Measurements from ENCODE around the gene HEATR5B. TPM values are rescaled to one million over a fixed set of nuclear protein-coding genes. Genes with fewer than 3 reads are reported as not detected.

The HEATR5B gene
- total RNA-seq, 2 donors from 2014 or later, result 21.5 to 22.7 TPM

DNA sequence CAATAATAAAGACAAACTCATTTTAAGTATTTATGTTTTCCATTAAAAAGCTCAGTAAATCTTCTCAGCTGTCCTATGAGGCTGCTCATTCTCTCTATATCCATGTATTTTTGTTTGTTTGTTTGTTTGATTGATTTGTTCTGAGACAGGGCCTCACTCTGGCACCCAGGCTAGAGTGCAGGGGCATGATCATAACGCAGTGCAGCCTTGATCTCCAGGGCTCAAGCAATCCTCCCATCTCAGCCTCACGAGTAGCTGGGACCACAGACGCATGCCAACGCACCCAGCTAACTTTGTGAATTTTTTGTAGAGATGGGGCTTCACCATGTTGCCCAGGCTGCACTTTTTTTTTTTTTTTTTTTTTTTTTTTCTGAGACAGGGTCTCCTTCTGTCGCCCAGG is 123.4 kb downstream of the HEATR5B start:
- Mint-ChIP-seq H3K9me3 (no peaks in the 10 kb centered on the region), H3K4me3 (no peak overlapping the region), H3K4me1 (peaks cover 63% of the 10 kb centered on the region), H3K27me3 (ENCODE audit: insufficient read depth) (no peaks in the 10 kb centered on the region), H3K27ac (peak overlapping the region; percentile 36), H3K36me3 (ENCODE audit: low read depth) (peaks cover 8% of the 10 kb centered on the region)
- Histone ChIP-seq H3K36me3 (ENCODE audit: control insufficient read depth, insufficient read depth, low read length) (peaks cover 4% of the 10 kb centered on the region), H3K9ac (ENCODE audit: extremely low read depth, low read length, poor library complexity, severe bottlenecking) (no peak overlapping the region), H3K9me3 (ENCODE audit: control insufficient read depth, low read length) (no peaks in the 10 kb centered on the region), H3K27ac (ENCODE audit: low read depth, low read length) (no peak overlapping the region), H3K4me1 (ENCODE audit: control insufficient read depth, insufficient read depth, low read length) (peaks cover 5% of the 10 kb centered on the region), H3K27me3 (ENCODE audit: control insufficient read depth, insufficient read depth, low read length, poor library complexity, severe bottlenecking) (no peaks in the 10 kb centered on the region), H3K4me3 (ENCODE audit: low read length) (no peak overlapping the region)
- DNase-seq, result no peak
- 87 to 94% methylated on average over 3 to 5 of the region's 5 CpGs for WGBS, 2 experiments (ENCODE audit: insufficient coverage in 1 of 2, insufficient read length in 1 of 2)
- no peak for TF ChIP-seq CTCF (conservative IDR thresholded peaks at IDR 0.05)

- Histone ChIP-seq H3K4me3 (ENCODE audit: low read length) (no peak overlapping the region), H3K4me1 (ENCODE audit: control insufficient read depth, insufficient read depth, low read length) (peaks cover 5% of the 10 kb centered on the region), H3K9me3 (ENCODE audit: control insufficient read depth, low read length) (no peaks in the 10 kb centered on the region), H3K27ac (ENCODE audit: low read depth, low read length) (no peak overlapping the region), H3K9ac (ENCODE audit: extremely low read depth, low read length, poor library complexity, severe bottlenecking) (no peak overlapping the region), H3K27me3 (ENCODE audit: control insufficient read depth, insufficient read depth, low read length, poor library complexity, severe bottlenecking) (no peaks in the 10 kb centered on the region), H3K36me3 (ENCODE audit: control insufficient read depth, insufficient read depth, low read length) (peaks cover 4% of the 10 kb centered on the region)
- peaks cover 8% of the 10 kb centered on the region for H3K36me3 Mint-ChIP-seq (ENCODE audit: low read depth)
- 89 to 90% methylated on average over 1 to 2 of the region's 2 CpGs for WGBS, 2 experiments (ENCODE audit: insufficient coverage in 1 of 2, insufficient read length in 1 of 2)
- no peak for DNase-seq
- no peak overlapping the region for H3K4me3 Mint-ChIP-seq
- H3K27me3 Mint-ChIP-seq (ENCODE audit: insufficient read depth), result no peaks in the 10 kb centered on the region
- H3K27ac Mint-ChIP-seq, result no peak overlapping the region
- H3K9me3 Mint-ChIP-seq, result no peaks in the 10 kb centered on the region
- no peak for TF ChIP-seq CTCF (conservative IDR thresholded peaks at IDR 0.05)
- H3K4me1 Mint-ChIP-seq, result peaks cover 69% of the 10 kb centered on the region
These were observed 124.0 kb downstream of the HEATR5B start for GRCh38 chr2:36960005-36960675.

GRCh38 chr2:36954977-36955607 is 129.1 kb downstream of the HEATR5B start:
- Mint-ChIP-seq H3K27ac (no peak overlapping the region), H3K4me3 (no peak overlapping the region), H3K36me3 (ENCODE audit: low read depth) (peaks cover 8% of the 10 kb centered on the region), H3K27me3 (ENCODE audit: insufficient read depth) (no peaks in the 10 kb centered on the region), H3K9me3 (no peaks in the 10 kb centered on the region), H3K4me1 (peaks cover 49% of the 10 kb centered on the region)
- Histone ChIP-seq H3K27ac (ENCODE audit: low read depth, low read length) (no peak overlapping the region), H3K36me3 (ENCODE audit: control insufficient read depth, insufficient read depth, low read length) (peaks cover 4% of the 10 kb centered on the region), H3K9ac (ENCODE audit: extremely low read depth, low read length, poor library complexity, severe bottlenecking) (no peak overlapping the region), H3K27me3 (ENCODE audit: control insufficient read depth, insufficient read depth, low read length, poor library complexity, severe bottlenecking) (no peaks in the 10 kb centered on the region), H3K4me1 (ENCODE audit: control insufficient read depth, insufficient read depth, low read length) (peaks cover 5% of the 10 kb centered on the region), H3K9me3 (ENCODE audit: control insufficient read depth, low read length) (no peaks in the 10 kb centered on the region), H3K4me3 (ENCODE audit: low read length) (no peak overlapping the region)
- no peak for TF ChIP-seq CTCF (conservative IDR thresholded peaks at IDR 0.05)
- DNase-seq, result no peak
- 87 to 95% methylated on average over 4 to 6 of the region's 6 CpGs for WGBS, 2 experiments (ENCODE audit: insufficient coverage in 1 of 2, insufficient read length in 1 of 2)

Data from endodermal cell (in vitro differentiated cells).